Measurements from ENCODE around the gene KLF7.

Gene KLF7

DNA sequence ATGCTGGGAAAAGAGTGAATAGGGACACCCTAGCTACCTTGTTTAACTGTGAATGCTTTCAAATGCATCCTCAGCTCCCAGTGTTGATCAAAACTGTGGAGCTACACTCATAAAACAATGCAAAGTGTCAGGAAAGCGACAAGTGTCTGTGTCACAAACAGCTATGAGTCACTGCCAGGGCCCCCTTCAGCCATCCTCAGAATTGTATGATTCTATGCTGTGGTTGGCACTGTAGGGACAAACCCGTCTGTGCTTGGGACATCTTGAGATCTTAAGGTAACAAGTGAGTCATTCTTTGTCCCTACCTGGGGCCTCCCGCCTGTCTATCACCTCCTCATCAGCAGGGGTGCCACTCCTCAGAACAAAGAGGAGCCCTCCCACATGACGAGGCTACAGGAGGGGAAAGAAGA, 42.4 kb downstream of the KLF7 start:
- no peak for FAIRE-seq

DNA sequence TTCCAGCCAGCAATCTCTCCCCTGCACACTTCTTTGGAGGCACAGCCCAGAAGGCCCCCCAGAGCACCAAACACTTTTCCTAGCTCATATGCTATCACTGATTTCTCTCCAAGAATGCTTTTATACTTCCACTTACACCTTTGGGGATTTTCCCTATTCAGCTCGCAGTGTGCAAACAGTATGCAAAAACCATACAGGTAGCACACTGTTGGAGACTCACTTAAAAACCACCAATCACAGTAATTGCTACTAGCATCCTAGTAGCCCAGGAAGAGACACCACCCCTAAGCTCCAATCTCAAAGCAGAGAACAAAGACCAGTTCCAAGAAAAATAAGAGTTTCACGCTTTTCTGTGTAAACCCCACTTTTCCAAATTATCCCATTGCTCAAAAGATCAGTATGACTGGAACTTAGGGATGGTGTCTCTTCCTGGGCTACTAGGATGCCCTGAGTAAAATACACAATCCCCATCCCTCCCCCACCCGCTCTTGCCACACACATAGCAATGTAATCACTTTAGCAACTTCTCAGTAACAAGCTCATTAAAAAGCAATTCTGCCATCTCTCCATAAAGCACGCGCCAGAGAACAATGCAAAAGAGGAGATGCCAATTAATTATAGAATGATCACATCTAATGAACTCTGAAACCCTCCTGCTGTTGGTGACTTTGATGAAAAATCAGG, 43.0 kb downstream of the KLF7 start:
- no peak for FAIRE-seq

DNA sequence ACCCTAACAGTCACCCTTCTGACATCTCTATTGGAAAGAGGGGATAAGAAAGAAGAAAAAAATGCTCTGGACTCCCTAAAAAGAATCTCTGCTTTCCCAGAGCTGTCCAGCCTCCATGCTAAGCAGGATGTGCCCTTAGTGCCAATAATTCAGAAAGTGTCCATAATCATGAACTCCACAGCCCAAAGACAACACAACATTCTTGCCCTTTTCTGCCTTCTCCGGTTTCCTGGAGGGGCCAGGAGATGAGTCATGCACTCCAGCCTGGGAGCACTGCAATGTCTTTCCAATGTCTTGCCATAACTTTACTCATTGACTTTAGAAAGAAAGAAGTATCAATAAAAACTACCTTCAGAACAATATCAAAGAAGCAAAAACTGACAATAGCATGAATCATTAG, 44.0 kb downstream of the KLF7 start:
- FAIRE-seq = no peak

DNA sequence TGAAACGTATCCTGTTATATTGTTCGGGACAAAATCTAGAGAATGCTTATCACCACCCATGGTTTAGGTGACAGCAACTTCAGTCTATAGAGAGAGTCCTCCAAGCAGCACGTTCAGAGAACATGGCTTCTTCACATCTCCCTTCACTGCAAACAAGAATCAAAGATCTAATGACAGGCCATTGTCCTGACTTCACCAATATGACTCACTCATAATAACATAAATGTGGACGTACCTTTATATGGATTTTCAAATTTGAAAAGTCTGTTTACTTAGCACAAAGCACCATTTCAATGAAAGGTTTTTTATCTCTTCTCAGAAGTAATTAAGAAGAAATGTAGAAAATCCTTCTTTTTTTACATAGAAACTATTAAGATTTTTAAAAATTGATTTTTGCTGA, 46.7 kb downstream of the KLF7 start:
- no peak for FAIRE-seq

DNA sequence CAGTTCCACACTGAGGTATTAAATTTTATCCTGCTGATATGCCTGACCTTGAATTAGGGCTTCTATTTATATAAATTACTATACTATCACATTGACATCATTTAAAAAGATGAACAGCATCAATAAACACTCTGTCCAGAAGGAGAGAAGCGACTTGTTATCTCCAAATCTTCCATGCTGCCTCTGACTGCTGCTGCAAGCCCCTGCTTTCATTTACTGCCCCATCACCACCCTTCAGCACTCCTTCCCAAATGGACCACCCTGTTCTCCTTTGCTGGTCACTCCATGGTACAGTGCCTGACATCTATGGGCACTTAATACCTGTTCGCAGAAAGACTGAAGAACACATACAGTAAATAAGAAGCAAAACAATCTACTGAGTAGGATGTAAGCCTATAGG, 48.1 kb downstream of the KLF7 start:
- FAIRE-seq = no peak

DNA sequence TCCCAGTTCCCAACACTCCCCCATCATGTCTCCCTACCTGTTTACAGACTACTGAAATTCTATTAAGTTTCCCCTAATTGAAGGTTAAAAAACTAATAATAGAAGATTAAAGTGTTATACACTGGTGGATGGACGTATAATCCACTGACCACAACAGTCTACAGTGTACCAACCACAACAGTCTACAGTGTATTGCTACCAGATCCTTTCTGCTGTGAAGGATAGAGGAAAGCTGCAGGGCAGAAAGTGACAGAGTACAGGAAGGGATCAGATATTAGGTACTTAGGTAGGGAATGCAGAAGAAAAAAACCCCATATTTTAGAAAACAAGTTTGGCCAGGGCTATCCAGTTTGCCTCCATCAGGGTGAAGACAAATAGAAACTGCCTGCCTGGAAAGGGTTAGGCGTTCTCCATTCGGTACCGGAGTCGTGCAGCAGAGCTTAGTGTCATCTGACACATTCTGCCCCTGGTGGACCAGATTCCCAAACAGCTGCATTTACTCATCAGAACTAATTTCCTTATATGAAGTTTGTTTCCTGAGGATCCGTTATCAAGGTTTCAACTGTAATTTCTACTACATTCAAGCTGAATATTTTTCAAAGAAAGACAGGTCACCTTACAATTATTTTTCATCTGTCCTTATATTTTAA, 49.9 kb downstream of the KLF7 start:
- FAIRE-seq = no peak

DNA sequence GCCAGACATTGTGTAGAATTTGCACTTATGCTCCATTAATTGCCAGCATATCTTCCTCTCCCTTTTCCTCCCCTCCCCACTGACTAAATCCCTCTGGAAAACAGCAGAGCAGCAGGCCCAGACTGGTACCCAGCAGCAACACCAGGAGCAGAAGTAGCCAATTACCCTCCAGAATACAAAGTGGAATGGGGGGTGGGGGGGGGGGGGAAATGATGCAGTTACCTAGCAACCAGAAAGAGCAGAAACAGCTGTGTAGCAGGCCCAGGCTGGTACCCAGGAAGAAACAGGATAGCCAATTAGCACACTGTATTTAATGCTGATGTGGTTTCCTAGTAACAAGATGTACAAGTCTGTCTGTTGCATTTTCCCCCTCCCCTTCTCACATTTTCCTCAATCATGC, 52.3 kb downstream of the KLF7 start:
- no peak for FAIRE-seq

DNA sequence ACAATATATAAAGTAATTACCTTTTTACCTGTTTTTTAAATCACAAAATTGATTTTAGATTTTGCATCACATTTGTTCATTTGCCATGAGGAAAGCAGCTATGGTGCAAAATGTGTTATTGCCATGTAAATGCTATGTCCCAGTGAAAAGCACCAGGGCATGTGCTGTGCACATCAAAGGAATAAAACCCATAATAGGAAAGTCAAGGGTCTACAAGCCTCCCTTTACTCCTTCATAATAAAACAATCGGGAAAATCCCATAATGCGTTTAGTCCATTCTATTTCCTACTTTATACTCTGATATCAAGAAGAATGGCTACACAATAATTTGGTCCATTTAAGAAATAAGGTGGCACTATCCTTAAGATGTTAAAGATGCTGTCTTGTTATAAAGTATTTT, 53.0 kb downstream of the KLF7 start:
- FAIRE-seq = no peak

DNA sequence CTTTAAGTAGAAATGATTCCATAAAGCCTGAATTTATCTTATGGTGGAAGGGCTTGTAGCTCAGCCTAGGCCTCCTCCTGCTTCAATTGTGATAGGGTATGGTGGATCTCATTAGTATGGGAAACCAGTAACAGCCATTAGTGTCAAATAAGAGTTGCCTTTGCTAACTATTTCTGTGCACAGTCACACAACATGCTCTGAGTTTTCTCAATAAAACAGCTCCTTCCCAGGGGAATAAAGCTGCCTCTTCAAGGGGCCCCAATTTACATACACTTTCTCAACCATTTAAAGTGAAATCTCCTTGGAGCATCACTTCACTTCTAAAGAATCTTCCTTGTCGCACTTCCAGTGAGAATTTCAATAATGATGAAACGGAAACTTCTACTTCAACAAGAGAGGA, 53.4 kb downstream of the KLF7 start:
- no peak for FAIRE-seq

DNA sequence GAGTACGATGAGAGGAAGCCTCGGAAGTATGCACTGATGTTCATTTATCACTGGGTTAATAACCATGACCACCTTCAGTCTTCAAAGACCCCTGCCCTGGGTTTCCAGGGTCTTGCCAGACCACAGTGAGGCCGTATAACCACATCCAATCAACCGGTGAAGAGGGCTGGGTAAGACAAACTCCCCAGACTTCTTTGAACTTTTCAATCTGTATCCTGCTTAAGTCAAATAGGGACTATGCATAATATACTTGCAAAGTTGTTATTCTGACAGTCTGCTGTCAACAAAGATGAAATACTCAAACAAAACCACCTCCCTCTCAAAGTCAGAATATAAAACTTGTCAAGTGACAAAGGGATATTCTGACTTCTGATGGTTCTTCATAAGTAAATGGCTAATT, 54.0 kb downstream of the KLF7 start:
- FAIRE-seq = no peak

DNA sequence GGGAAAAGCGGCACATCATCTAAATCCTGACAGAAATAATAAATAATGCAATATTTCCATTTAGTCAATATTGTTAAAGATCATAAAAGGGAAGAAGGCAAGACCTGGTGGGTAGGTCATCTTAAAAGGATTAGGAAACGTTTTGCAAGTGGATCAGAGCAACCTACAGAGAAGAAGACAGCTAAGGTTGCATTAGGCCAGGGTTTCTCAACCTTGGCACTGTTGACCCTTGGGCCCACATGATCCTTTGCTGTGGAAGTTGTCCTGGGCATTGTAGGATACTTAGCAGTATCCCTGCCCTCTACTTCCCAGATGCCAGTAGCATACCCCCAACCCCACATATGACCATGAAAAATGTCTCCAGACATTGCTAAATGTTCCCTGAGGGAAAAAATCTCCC, 55.0 kb downstream of the KLF7 start:
- no peak for FAIRE-seq

DNA sequence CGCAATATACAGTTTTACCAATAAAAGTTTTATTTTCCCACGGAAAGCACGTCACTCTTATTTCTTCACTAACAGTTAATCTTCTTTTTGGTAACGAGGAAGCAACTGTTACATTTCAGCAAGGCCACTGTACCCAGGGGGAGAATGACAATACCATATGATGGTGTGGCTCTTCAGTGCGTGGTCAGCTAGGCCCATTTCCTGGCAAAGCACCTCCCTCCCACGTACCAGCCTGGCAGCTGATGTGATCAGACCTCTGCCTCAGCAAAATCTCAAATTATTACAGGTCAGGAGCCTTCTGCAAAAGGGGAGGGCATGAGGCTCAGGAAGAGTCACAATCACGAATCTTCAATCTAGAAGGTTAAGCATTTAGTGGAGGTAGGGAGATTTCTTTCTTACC, 55.4 kb downstream of the KLF7 start:
- FAIRE-seq = no peak

DNA sequence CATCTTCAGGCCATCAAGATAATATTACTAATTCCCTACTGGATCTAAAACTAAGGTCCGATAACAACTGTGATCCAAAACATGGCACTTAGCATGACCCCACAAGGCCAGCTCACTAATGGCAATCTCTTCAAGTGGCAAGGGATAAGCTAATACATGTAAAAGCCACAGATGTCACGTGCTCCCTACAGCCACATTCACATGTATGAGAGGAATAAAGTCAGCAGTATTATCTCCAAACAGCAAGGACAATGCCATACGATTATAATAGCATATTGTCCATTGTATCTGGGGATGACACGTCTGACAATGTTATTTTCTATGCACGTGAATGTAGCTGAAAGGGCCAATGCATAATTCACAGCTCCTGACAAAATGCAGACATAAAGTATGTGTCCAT, 56.0 kb downstream of the KLF7 start:
- no peak for FAIRE-seq

DNA sequence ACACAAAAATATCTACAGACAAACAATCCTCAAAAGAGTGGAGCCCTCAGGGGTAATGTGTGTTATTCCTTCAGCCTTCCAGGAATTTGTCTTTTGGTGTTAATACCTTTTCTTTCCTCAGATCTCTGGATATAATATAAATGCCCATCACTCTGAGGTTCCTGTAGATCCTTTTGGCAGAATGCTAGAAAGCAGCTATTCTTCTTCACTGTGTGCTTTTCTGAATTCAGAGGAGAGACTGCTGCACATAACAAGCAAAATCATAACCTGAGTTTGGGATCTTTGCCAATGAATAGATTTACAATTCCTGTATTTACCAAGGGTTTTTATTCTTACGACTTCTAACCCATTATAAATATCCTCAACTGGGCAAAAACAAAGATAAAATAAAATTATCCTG, 57.3 kb downstream of the KLF7 start:
- FAIRE-seq = no peak

DNA sequence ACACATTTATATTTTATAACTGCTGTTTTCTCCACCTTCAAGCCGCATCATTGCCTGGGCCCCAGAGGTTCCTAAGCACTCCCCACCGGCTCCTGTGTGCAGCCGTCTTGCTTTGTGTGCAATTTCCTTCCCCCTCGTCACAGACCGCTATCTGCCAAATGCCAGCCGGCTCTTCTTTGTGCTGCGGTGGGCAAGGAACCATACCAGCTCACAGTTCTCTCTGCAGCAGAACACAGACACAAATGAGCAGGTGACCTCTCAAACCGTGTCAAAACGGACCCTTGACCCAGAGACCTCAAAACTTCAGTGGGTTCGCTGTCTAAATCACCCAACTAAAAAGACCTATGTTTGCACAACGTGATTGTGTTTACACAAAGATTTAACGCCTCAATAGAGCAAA, 58.2 kb downstream of the KLF7 start:
- no peak for FAIRE-seq

DNA sequence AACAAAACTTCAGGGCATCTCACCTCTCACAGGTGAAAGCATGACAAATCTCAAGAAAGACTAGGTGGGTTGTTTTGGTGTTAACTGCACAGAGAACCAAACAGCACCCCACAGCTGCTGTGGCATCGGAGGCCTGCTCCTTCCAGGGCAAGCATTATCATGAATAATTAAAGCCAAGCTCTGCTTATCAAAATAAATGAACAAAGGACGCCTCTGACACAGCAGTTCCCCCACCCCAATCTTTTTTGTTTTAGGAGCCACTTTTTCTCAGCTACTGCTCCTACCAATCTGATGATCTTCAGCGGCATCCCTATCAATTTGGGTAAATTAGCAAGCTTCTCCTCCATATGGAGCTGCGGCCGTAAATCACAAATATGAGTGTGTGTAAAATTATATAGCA, 58.6 kb downstream of the KLF7 start:
- no peak for FAIRE-seq

DNA sequence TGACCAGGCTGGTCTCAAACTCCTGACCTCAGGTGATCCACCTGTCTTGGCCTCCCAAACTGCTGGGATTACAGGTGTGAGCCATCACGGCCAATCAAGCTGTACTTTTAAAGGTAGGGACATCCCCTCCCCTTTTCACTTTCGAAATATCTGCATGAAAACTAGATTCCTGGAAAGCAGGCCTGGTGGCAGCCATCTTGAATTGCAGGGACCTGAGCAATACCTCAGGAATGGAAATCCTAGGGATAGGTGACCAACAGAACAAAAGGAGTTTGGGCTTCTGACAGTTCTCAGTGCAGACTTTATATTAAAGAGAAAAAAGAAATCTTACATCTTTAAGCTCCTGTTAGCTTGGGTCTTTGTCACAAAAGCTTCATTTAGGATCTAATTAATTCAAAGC, 62.6 kb downstream of the KLF7 start:
- no peak for FAIRE-seq

DNA sequence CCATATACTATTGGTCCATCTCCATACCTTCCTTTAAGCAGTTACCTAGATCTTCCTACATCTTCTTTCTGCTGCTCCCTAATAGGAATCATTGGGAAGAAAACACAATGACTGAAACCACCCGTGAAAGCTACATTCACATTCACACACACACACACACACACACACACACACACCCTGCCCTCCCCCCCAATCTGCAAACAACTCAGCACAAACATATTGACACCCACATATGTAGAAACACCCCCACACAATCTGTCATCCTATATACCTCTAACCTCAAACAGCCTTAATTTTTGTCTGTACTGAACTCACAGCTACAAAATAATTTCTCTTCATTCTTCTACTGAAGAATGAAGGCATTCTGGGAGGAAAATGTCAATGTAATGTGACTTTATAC, 63.8 kb downstream of the KLF7 start:
- FAIRE-seq = no peak

DNA sequence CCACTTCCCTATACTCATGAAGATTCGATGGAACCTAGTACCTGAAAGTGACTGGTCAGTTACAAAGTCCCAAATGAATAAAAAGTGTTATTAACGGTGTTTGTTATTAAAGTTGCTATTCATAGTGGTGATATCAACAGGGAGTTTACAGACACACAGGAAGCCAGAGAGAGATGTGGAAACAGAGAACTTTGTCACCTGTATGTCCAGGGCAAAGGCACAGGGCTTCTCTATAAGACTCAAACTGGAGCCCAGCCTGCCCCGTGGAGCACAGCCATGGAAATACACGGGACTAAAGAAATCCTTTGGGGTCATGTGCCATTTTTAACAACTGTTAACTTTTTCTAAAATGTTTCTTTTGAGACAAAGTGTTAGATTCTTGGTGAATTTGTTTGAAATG, 68.5 kb downstream of the KLF7 start:
- no peak for FAIRE-seq

DNA sequence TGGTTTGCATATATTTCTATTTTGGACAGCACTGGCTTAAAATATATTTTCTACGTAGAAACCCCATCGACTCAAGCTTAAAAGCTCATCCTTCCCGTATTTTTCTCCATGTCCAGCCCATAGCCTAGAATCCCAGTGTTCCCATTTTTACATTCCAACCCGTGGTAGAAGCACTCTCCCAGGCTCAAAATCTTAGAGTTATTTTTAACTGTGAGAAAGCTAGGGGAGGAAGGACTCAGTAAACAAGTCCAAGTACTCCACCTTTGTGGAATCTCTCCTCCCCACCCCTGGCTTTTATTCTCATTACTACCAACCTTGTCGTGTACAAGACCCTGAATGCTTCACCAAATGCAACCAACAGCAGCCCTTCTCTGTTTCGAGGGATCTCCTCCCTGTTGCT, 69.8 kb downstream of the KLF7 start:
- FAIRE-seq = no peak

DNA sequence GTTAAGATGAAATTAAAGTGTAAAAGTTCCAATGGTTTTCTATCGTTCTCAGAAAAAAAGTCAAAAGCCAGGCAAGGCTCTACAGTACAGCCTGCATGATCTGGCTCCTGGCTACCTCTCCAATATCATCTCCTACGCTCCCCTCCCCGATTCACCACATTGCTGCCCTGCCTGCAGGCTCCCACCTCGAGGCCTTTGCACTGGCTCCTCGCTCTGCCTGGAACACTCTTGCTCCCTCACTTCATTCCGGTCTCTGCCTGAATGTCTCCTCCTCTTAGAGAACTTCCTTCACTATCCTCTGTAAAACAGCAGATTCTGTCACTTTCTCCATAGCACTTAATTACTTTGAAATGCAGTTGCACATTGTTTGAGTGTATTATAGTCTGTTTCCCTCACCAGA, 72.5 kb downstream of the KLF7 start:
- FAIRE-seq = no peak

DNA sequence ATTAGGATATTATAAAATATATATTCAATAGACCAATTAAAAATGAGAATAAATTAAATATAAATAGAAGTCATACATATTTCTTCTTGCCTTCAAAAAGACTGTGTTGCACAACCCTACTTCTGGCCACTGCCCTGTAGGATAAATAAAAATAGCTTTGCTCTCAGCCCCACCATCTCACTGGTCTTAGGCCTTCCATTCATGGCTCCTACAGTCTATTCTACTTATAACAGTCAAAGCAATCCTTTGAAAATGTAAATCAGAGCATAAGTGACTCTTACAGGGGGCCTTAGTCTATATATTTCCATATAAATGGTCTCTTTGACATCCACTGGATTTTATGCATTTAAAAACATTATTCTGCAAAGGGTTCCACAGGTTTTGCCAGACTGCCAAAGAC, 72.9 kb downstream of the KLF7 start:
- no peak for FAIRE-seq

DNA sequence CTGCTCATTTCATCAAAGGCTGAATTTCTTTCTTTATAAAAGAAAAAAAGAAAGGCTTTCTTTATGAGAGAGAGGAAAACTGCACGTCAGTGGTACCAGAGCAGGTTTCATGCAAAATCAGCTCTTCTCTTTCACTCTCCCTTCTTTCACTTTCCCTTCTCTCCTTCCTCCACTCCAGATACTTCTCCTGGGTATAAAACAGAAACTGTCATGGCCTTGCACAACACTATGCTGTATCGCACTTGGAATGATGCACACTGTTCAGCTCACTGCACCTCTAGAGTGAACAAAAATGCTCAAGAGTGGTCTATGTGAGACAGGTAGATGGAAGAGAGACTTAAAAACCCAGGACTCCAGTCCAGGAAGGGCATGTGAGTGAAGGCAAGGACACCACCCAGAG, 73.8 kb downstream of the KLF7 start:
- no peak for FAIRE-seq

DNA sequence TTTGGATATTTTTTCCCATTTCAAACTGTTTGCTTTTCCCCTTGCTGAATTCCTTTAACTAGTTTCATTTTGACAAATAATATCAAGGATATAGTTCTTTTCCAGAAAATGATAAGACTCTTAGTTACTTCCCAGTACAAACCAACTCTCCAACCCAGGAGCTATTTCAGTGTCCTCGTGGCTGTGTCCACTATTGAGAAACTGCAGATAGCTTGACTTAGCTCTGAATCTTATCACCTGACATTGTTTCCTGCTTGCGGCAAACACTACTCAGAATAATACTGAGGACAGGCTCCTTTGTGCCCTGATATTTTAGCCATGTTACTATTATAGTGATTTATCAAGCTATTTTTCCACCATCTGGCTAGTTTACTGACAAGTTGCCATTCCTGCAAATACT, 74.6 kb downstream of the KLF7 start:
- no peak for FAIRE-seq

DNA sequence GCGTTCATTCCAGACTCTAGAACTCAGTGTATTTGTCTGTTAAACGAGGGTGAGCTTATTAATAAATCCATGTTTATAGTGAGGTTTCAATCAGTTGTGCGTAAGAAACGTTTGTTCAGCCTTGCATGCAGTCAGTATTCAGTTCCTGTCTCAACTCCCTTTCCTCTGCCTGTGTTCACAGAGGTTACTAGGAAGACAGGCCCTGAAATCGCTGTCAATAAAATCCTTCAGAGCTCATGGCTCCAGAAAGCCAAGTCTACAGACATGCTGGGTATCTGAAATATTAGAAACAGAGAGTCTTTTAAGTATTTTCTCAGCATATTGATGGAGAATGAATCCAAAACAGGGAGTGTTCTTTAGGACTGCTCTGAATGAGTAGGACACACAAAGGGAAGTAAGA, 75.4 kb downstream of the KLF7 start:
- FAIRE-seq = no peak
